Ovary (tissue), 9 donors: ENCODE data around the gene H6PD. TPM values are rescaled to one million over a fixed set of nuclear protein-coding genes. Genes with fewer than 3 reads are reported as not detected.
A peak's percentile ranks its signal among the peaks of the same experiment; 100 is the strongest.

Source experiments
- DNase-seq, 5 donors: peaks; one replicate each; pipeline ENCODE4 v3.0.0-alpha.2; 2019 to 2020
- H3K27ac ChIP-seq, 2 donors: fragments of 200-600 bp; one replicate each; pipeline versions ENCODE4 v1.5.1 to v1.8.0; 2019 to 2022
- H3K27me3 ChIP-seq: fragments of 200-600 bp; one replicate; pipeline ENCODE4 v1.8.0; 2022
- H3K36me3 ChIP-seq: fragments of 200-600 bp; sonication (generic); one replicate; pipeline ENCODE4 v1.5.1; 2019
- H3K4me1 ChIP-seq: one replicate; pipeline ENCODE4 v1.8.1; 2013; ENCODE audit warnings: mild to moderate bottlenecking, moderate library complexity; ENCODE audit not compliant: insufficient read depth
- H3K4me3 ChIP-seq: fragments of 200-600 bp; sonication (generic); one replicate; pipeline ENCODE4 v1.5.1; 2017
- H3K9me3 ChIP-seq, 2 donors: fragments of 200-600 bp in 1 of 2; sonication (generic) in 1 of 2; one replicate each; pipeline versions ENCODE4 v1.5.1 to v1.8.1; 2013 to 2019; ENCODE audit warnings: mild to moderate bottlenecking in 1 of 2, moderate library complexity in 1 of 2
- CTCF ChIP-seq, 3 donors: fragments of 450-650 bp in 2 of 3; fragments of 200-600 bp in 1 of 3; IDR thresholded peaks; one replicate each; pipeline versions ENCODE4 v1.5.1 to v1.8.0; 2016 to 2022; ENCODE audit warnings: antibody characterized with exemption in 3 of 3, mild to moderate bottlenecking in 1 of 3
- EP300 ChIP-seq: sonication (generic); formaldehyde crosslinking; IDR thresholded peaks from one replicate; pipeline ENCODE4 v1.6.1; 2017; ENCODE audit warnings: antibody characterized with exemption
- POLR2A ChIP-seq: fragments of 450-650 bp; IDR thresholded peaks from one replicate; pipeline ENCODE4 v1.6.1; 2017; ENCODE audit warnings: antibody characterized with exemption, mild to moderate bottlenecking, moderate library complexity
- WGBS, 3 donors: extraction: QIAGEN DNeasy Blood & Tissue Kit in 1 of 3; methylation state at CpG; one replicate each; pipeline versions ENCODE4 v1.1.5 to v1.1.7; 2013 to 2017; 5-methylcytosine and 5-hydroxymethylcytosine counted together
- intact Hi-C, 4 donors: fragments of 100-400 bp; cut with DNase I; formaldehyde crosslinking; loops; one replicate each; pipeline versions ENCODE4 v1.11.0 to v1.15.1; 2022 to 2023
- polyA plus RNA-seq, 2 donors: library from polyadenylated mRNA; stranded (reverse); fragments of 200-250 nt in 1 of 2; fragments of 350-450 nt in 1 of 2; fragmentation: Illumina TruSeq in 1 of 2; extraction: RNeasy Lipid Tissue Mini Kit (QIAGEN cat#74804) in 1 of 2; gene quantifications; one replicate each; pipeline ENCODE4 v1.2.3, GENCODE V29; 2013 to 2014
- total RNA-seq, 7 donors: library from RNA; depleted of rRNA in 2 of 7; stranded (reverse); fragments of >200 nt in 2 of 7; fragmentation: NEBNext Ultra II Directional in 3 of 7; extraction: Animal tissue kit (Norgen Biotek cat#: 25700) in 3 of 7; gene quantifications; one replicate each; pipeline versions ENCODE4 v1.1.0 to v1.2.4, GENCODE V29; 2016 to 2023
- donor health status: DM: no; HTN: no; CAD: no; lungs with moderate emphysema.
- donor health status: DM: no; HTN: no; CAD: no.
- donor health status: Bipolar disorder and iron deficiency.
- donor health status: DM: yes; HTN: yes; CAD: no.
- donor health status: DM: no; HTN: no; CAD: no.
- donor health status: DM: yes; HTN: yes; CAD: no.

The H6PD gene
- total and polyA plus RNA-seq, 9 donors = 47.0 to 148 (median 89.7) TPM

GRCh38 chr1:9235096-9235459 lies 504 bp downstream of the H6PD start:
- DNase-seq = peak in 2 of 5 donors; percentile 57 to 58
- no peaks in the 10 kb centered on the region for H3K27me3 ChIP-seq
- peak overlapping the region; percentile 95 to 96 for H3K27ac ChIP-seq
- peaks cover 24% of the 10 kb centered on the region for H3K4me1 ChIP-seq
- intact Hi-C loops = no loop called here
- no peaks in the 10 kb centered on the region for H3K36me3 ChIP-seq
- no peaks in the 10 kb centered on the region for H3K9me3 ChIP-seq
- TF ChIP-seq POLR2A (no peak), CTCF (IDR thresholded peaks at IDR 0.05) (no peak), EP300 (no peak)
- peak overlapping the region; percentile 73 for H3K4me3 ChIP-seq
- WGBS, 3 donors = 0 to 1% (median 0%) methylated on average over 15 to 28 of the region's 28 CpGs

- peak overlapping the region; percentile 73 for H3K4me3 ChIP-seq
- H3K9me3 ChIP-seq = no peaks in the 10 kb centered on the region
- intact Hi-C loops = no loop called here
- peaks cover 27% of the 10 kb centered on the region for H3K4me1 ChIP-seq
- WGBS, 3 donors = 70 to 72% (median 72%) methylated on average over 10 of the region's 10 CpGs
- no peaks in the 10 kb centered on the region for H3K36me3 ChIP-seq
- peak overlapping the region; percentile 95 to 96 for H3K27ac ChIP-seq
- DNase-seq = peak in 2 of 5 donors; percentile 40
- no peaks in the 10 kb centered on the region for H3K27me3 ChIP-seq
- no peak for TF ChIP-seq EP300
- no peak for TF ChIP-seq POLR2A
- TF ChIP-seq CTCF (IDR thresholded peaks at IDR 0.05) = no peak
Observed at GRCh38 chr1:9235560-9235959, 986 bp downstream of the H6PD start.

- TF ChIP-seq EP300 = no peak
- TF ChIP-seq CTCF (IDR thresholded peaks at IDR 0.05) = no peak
- no peak for TF ChIP-seq POLR2A
- Histone ChIP-seq H3K4me3 (no peak overlapping the region), H3K4me1 (peaks cover 36% of the 10 kb centered on the region), H3K27ac (peak overlapping the region in 1 of 2 donors; percentile 78), H3K27me3 (no peaks in the 10 kb centered on the region), H3K36me3 (no peaks in the 10 kb centered on the region), H3K9me3 (no peaks in the 10 kb centered on the region)
- WGBS, 3 donors = 66 to 74% (median 68%) methylated on average over 6 of the region's 6 CpGs
- intact Hi-C loops = no loop called here
- DNase-seq = peak in 1 of 5 donors; percentile 47
Observed at GRCh38 chr1:9238134-9238533, 3.6 kb downstream of the H6PD start.

GRCh38 chr1:9238550-9238949 lies 4.0 kb downstream of the H6PD start:
- no peak for DNase-seq
- Histone ChIP-seq H3K36me3 (no peaks in the 10 kb centered on the region), H3K27me3 (no peaks in the 10 kb centered on the region), H3K9me3 (no peaks in the 10 kb centered on the region), H3K27ac (peak overlapping the region in 1 of 2 donors; percentile 78), H3K4me1 (peaks cover 36% of the 10 kb centered on the region), H3K4me3 (no peak overlapping the region)
- TF ChIP-seq CTCF (IDR thresholded peaks at IDR 0.05) = no peak
- TF ChIP-seq EP300 = no peak
- TF ChIP-seq POLR2A = no peak
- 44 to 56% (median 49%) methylated on average over 4 of the region's 4 CpGs for WGBS, 3 donors
- intact Hi-C loops = no loop called here
